ENCODE measurements around the gene PDP2.
A peak's percentile ranks its signal among the peaks of the same experiment; 100 is the strongest.

PDP2 gene

DNA sequence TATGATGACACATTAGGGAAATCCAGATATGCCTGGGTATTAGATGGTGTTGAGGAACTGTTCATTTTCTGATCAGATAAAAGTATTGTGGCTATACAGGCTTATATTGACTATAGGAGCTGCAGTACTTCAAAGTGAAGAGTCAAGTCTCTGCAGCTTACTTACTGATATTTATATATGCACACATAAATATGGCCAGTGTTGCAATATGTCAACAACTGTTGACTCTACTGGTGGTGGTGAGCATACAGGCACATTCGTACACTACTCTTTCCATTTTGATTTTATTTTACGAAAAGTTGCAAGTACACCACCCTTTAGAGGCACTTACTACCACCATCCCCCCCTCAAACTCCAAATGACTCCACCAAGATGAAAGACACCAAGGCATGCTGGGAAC lies 51.4 kb downstream of the PDP2 start:
- TF ChIP-seq, protein P1, sequence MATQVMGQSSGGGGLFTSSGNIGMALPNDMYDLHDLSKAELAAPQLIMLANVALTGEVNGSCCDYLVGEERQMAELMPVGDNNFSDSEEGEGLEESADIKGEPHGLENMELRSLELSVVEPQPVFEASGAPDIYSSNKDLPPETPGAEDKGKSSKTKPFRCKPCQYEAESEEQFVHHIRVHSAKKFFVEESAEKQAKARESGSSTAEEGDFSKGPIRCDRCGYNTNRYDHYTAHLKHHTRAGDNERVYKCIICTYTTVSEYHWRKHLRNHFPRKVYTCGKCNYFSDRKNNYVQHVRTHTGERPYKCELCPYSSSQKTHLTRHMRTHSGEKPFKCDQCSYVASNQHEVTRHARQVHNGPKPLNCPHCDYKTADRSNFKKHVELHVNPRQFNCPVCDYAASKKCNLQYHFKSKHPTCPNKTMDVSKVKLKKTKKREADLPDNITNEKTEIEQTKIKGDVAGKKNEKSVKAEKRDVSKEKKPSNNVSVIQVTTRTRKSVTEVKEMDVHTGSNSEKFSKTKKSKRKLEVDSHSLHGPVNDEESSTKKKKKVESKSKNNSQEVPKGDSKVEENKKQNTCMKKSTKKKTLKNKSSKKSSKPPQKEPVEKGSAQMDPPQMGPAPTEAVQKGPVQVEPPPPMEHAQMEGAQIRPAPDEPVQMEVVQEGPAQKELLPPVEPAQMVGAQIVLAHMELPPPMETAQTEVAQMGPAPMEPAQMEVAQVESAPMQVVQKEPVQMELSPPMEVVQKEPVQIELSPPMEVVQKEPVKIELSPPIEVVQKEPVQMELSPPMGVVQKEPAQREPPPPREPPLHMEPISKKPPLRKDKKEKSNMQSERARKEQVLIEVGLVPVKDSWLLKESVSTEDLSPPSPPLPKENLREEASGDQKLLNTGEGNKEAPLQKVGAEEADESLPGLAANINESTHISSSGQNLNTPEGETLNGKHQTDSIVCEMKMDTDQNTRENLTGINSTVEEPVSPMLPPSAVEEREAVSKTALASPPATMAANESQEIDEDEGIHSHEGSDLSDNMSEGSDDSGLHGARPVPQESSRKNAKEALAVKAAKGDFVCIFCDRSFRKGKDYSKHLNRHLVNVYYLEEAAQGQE (IDR thresholded peaks at IDR 0.05; ENCODE audit: insufficient read depth in 1 of 2, low read depth in 2 of 2, low read length in 2 of 2): no peak
- no peak for TF ChIP-seq SIN3A (IDR thresholded peaks at IDR 0.05; ENCODE audit: borderline replicate concordance, insufficient read depth, low read length)
- no peak for TF ChIP-seq POLR2AphosphoS5 (IDR thresholded peaks at IDR 0.05; ENCODE audit: low read depth, low read length)
- TF ChIP-seq TAF1 (IDR thresholded peaks at IDR 0.05; ENCODE audit: borderline replicate concordance, insufficient read depth, low read length): no peak
- no peak for TF ChIP-seq FOXP2 (optimal IDR thresholded peaks at IDR 0.05; ENCODE audit: borderline replicate concordance, extremely low read depth, extremely low read length, insufficient read depth)

DNA sequence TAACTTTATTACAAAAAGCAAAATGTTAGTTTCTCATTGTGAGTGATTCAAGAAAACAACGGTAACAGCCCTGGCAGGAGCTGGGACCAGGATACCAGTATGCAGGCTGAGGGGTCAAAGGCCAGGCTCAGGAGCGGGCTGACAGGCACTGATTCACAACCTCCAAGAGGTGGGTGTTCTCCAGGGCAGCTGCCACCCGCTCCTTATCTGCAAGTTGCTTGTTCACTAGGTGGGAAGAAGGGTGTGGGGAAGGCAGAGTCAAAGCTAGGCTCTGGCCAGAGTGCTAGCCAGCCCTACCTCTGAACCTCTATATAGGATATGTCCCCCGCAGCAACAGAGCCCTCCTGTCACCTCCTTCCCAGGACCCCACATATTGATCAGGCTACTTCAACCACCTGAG lies 51.8 kb downstream of the PDP2 start:
- TF ChIP-seq, protein P1 (IDR thresholded peaks at IDR 0.05; ENCODE audit: insufficient read depth in 1 of 2, low read depth in 2 of 2, low read length in 2 of 2): no peak
- TF ChIP-seq POLR2AphosphoS5 (IDR thresholded peaks at IDR 0.05; ENCODE audit: low read depth, low read length) (no peak), TAF1 (IDR thresholded peaks at IDR 0.05; ENCODE audit: borderline replicate concordance, insufficient read depth, low read length) (no peak), FOXP2 (optimal IDR thresholded peaks at IDR 0.05; ENCODE audit: borderline replicate concordance, extremely low read depth, extremely low read length, insufficient read depth) (no peak), SIN3A (IDR thresholded peaks at IDR 0.05; ENCODE audit: borderline replicate concordance, insufficient read depth, low read length) (no peak)

DNA sequence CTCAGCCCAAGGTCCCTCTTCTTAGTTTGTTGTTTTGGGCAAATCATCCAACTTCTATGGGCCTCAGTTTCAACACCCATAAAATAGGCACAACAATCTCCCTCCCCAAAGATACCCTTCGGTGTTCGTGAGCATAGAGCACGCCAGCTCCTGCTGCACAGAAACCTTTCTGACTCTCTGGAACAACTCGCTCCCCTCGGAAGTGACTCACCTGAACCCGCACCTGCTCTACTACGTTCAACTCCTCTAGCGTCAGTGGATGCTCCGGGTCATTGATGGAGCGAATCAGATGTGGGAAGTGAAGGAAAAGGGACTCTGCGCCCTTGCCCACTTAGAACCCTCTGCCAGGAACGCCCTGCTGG lies 53.4 kb downstream of the PDP2 start:
- no peak for TF ChIP-seq POLR2AphosphoS5 (IDR thresholded peaks at IDR 0.05; ENCODE audit: low read depth, low read length)
- TF ChIP-seq SIN3A (IDR thresholded peaks at IDR 0.05; ENCODE audit: borderline replicate concordance, insufficient read depth, low read length): no peak
- TF ChIP-seq TAF1 (IDR thresholded peaks at IDR 0.05; ENCODE audit: borderline replicate concordance, insufficient read depth, low read length): no peak
- TF ChIP-seq, protein P1 (IDR thresholded peaks at IDR 0.05; ENCODE audit: insufficient read depth in 1 of 2, low read depth in 2 of 2, low read length in 2 of 2): no peak
- TF ChIP-seq FOXP2 (optimal IDR thresholded peaks at IDR 0.05; ENCODE audit: borderline replicate concordance, extremely low read depth, extremely low read length, insufficient read depth): no peak

DNA sequence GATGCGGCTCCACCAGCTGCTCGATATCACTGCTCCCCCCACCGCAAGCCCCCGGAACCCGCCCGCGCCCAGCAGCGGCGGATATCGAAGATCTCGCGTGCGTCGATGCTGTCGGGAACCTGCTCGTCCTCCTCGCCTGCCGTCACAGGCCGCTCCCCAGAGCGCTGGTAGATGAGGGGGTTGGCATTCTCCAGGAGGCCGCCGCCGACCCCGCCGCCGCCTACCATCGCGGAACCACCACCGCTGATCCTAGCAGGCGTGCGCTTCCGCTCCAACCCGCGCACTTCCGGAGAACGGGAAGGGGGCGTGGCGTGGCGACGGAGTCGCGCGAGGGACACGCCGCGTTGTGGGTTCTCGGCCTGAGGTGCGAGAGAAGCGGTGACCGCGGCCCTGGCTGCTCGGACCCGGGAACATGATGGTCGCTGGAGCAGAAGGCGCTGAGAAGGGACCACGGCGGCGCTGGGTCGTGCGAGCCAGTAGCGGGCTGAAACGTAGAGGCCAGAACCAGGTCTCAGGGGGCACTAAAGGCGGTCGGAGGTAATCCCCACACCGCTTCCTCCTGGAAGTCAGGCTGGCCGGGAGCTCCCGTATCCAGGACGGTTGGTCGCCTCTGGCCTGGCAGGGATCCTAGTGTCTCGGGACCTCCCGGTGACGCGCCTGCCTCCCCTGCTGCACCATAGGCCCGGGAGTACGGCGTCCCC lies 54.0 kb downstream of the PDP2 start, which contains the start of gene CIAO2B:
CIAO2B (minus strand) TSS at position 265 of the 701 bp plus-strand sequence; CDS start at position 227, 38 bp downstream.
- TF ChIP-seq TAF1 (IDR thresholded peaks at IDR 0.05; ENCODE audit: borderline replicate concordance, insufficient read depth, low read length): peak; percentile 57; the same call in 1 of the 2 replicates
- peak; percentile 61; the same call in 1 of the 2 replicates for TF ChIP-seq POLR2AphosphoS5 (IDR thresholded peaks at IDR 0.05; ENCODE audit: low read depth, low read length)
- no peak for TF ChIP-seq SIN3A (IDR thresholded peaks at IDR 0.05; ENCODE audit: borderline replicate concordance, insufficient read depth, low read length)
- TF ChIP-seq, protein P1 (IDR thresholded peaks at IDR 0.05; ENCODE audit: insufficient read depth in 1 of 2, low read depth in 2 of 2, low read length in 2 of 2): no peak
- peak; percentile 83 for TF ChIP-seq FOXP2 (optimal IDR thresholded peaks at IDR 0.05; ENCODE audit: borderline replicate concordance, extremely low read depth, extremely low read length, insufficient read depth)

Measured in PFSK-1 (cell line).